ENCODE measurements around the gene SLC23A1.

- peak; percentile 66 for TF ChIP-seq CTCF (tag by site-specific recombination; IDR thresholded peaks at IDR 0.05)
- TF ChIP-seq ZNF544 (tag by site-specific recombination; IDR thresholded peaks at IDR 0.05) = no peak
- TF ChIP-seq ZNF704 (tag by site-specific recombination; IDR thresholded peaks at IDR 0.05) = no peak
- TF ChIP-seq ZNF324 (tag by site-specific recombination; IDR thresholded peaks at IDR 0.05) = no peak
- TF ChIP-seq YY1 (tag by site-specific recombination; IDR thresholded peaks at IDR 0.05) = no peak
- TF ChIP-seq ZSCAN23 (tag by site-specific recombination; IDR thresholded peaks at IDR 0.05) = no peak
- TF ChIP-seq SP2 (tag by site-specific recombination; IDR thresholded peaks at IDR 0.05) = no peak
- TF ChIP-seq SETDB1 (IDR thresholded peaks at IDR 0.05; ENCODE audit: insufficient read length, low read length) = no peak
These were observed 19.6 kb upstream of the SLC23A1 start for GRCh38 chr5:139402561-139403158.
